ENCODE results near the gene CCDC172.

Gene CCDC172, protein sequence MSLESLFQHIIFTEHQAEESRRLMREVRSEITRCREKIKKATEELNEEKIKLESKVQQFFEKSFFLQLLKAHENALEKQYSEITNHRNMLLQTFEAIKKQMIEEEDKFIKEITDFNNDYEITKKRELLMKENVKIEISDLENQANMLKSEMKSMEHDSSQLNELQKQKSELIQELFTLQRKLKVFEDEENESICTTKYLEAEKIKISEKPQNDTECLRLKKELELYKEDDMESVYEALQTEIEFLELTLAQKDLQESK

DNA sequence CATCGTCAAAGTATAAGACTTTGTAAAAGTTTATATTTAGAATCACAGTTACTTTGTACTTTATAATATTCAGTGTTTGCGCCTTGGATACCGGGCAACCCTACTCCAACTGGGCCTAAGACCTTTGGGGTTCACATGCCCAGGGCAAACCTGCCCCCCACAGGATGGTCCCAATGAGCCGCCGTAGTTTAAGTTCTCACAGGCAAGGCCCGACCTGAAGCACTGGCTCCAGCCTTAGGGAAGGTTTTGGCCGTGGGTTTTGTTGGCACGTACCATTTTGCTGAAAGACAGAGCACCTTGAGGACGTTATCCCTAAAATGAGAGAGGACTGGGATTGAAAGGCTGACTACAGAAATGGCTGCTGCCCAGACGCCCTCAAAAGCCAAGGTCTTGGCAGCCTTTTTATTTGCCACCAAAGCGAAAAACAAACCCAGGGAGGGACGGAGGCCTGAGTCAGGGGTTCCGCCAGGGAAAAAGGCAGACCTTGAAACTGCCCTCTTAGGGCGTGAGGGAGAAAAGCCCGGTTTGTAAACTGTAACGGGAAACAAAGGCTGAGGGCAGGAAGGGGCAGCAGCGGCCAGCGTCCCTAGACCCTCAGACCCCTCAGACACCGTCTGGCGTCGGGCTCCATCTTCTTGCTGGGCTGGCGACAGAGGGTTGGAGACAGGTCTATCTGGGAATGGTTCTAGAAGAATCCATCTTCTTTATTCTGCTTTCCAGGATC is at the start of gene CCDC172:
CCDC172 (plus strand) TSS at position 222 of the 724 bp plus-strand sequence. CDS start 564 bp downstream, outside the sequence.
- DNase-seq: no peak

- DNase-seq: no peak
Measured at GRCh38 chr10:116276981-116277380, 47.3 kb upstream of the CCDC172 start.

DNA sequence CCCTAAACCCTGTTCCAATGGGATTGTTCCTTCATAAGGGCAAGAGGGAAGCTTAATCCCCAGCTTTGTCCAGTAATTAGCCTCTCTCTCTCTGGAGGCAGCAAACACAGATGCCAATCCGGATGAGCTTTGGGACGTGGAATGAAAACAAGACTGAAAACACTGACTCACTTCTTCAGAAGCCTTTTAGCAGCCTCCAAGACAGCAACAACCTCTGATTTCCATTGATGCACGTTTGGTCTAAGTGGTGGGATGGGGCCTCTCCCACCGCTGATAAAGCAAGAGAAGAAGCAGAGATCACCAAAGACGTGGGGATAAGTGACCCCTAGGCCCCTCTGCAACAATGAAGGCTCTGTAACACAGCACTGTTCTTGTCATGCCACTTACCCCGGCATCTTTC is 45.4 kb upstream of the CCDC172 start:
- DNase-seq: no peak

GRCh38 chr10:116281775-116282174 is 42.5 kb upstream of the CCDC172 start:
- DNase-seq: no peak

- DNase-seq: no peak
Measured at GRCh38 chr10:116286626-116287200, 37.5 kb upstream of the CCDC172 start.

DNA sequence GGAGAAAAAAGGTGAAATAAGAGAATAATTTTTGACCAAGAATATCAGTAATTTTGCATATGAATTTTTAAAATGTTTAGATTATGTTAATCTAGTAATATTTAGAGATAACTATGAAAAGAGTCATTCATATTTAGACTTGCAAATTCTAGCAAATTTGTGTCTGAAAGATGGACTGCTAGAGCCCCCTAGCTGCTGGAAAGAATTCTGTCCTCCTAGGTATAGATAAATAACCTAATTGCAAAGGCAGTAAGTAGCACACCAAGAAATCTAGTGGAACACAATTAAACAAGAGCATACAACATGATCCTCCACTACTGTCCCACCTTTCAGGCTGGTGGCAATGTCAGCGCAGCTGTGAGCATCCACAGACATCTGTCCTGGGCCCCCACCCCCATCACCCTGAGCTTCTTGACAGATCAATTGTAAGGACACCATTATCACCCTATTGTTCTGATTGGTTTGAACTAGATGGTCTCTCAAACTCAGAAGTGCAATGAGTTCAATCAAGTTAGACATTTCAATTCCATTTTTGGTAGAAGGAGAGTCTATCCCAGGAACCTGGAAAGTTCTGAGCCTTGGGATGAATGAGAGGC is 36.2 kb upstream of the CCDC172 start:
- DNase-seq: peak; percentile 56

- no peak for DNase-seq
Measured at GRCh38 chr10:116289652-116290051, 34.6 kb upstream of the CCDC172 start.

- peak; percentile 9 for DNase-seq
Measured at GRCh38 chr10:116292493-116292892, 31.8 kb upstream of the CCDC172 start.

DNA sequence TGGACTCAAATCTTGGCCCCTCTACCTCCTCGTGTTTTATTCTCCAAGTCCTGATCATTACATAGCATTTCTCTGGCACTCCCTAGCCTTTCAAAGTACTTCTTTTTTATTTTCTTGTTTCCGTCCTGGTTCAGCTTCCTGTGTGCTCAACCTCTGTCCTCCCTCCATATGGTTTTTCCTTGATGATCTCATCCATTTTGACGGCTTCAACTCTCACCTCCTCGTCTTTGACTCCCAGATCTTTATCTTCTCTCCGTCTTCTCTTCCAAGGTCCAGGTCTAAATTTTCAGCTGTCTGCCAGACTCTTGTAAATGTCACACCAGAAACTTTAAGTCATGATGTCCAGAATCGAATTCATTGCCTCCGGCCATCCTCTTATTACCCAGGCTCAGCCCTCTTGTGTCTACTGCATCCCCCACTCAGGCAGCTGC is 27.9 kb upstream of the CCDC172 start:
- no peak for DNase-seq

DNA sequence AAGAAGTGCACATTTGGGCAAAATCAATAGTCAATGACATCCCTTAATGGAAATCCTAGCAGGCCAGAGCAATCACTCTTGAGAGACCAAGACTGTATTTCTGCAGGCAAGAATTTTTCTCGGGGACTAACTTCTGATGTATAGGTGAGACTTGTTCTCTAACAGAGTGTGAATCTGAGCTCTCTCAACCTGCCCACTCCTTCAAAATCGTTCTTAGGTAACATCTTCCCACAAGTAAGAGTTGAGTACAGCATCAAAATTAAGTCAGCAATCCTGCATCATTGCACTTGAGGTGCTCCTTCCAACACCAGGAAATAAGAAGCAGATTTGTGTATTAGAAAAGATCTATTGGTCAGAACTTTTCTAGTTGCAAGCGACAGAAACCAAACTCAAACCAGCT is 25.7 kb upstream of the CCDC172 start:
- DNase-seq: no peak

DNA sequence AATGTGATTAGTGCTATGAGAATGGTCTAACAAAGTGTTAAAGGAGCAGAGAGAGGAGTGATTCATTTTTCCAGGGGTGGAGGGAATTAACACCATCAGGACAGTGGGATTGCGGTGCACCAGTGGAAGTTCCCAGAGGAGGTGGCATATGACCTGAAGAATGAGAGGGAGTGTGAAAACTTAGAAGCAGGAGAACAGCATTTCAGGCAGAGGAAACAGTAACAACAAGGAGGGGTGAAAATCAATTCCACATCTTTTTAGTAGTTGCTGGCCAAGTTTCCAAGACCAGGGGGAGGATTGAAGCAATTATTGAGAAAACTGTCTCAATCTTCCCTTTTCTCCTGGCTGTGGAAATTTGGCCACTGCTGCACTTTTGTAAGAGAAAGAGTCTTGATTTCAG is 23.7 kb upstream of the CCDC172 start:
- no peak for DNase-seq

DNA sequence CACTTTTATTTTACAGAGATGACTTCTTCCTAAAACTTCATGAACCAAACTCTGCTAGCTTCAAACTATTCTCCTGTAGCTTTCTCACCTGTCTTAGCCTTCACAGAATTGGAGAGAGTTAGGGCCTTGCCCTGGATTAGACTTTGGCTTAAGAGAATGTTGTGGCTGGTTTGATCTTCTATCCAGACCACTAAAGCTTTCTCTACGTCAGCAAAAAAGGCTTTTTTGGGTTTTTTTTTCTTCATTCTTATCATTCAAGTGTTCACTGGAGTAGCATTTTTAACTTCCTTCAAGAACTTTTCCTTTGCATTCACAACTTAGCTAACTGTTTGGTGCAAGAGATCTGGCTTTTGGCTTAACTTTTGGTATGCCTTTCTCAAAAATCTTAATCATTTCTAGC is 19.3 kb upstream of the CCDC172 start:
- DNase-seq: no peak

DNA sequence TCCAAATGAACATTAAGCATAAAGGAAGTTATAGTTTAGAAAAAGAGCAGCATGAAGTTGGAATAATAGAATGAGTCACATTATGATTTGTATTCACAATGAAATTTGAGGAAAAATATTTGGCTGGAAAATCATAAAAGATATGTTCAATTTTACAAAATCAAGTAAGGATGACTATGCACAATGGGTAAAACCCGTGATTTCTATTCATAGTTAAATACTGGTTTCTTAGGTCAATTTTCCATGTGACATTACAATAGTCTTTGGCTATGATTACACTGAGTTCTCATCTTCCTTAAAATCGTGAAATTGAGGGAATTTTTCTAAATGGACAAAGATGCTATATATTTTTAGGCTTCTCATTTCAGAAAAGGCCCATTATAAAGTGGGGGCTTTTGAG is 17.4 kb upstream of the CCDC172 start:
- no peak for DNase-seq

DNA sequence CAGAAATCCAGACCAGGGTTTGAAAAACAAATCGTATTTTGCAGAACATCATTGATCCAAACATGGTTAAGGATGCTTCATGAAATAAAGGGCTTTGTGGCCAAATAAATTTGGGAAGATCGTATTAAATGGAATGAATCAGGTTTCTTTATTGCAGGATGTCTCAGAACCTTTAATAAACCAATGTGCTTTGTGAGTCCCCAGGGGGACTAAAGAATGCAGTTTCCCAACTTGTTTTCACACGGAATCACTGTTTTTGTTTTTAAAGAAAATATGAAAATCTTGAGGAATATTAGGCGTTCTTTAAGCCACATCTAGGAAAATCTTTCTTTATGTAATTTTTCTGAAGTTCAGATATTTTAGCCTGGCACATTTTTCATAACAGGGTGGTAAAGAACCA is 16.8 kb upstream of the CCDC172 start:
- no peak for DNase-seq

DNA sequence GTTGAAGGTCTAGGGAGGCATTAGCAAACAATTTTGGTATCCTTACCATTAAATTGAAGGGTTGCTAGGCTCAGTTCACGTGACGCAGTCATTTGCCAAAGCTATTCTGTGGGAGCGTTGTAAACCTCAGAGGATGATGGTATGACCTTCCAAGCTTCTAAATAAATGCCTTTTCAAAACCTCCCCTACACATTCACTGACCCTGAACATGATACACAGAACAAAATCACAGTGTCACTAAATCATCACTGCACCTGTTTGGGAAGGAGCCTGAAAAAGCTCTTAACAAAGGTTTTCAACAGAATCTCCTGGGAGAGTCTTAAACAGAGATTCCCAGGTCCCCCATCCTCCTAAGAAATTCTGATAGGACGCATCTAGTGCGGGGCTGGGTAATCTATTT is 13.2 kb upstream of the CCDC172 start:
- DNase-seq: no peak

GRCh38 chr10:116311706-116312490 is 12.3 kb upstream of the CCDC172 start:
- no peak for DNase-seq

DNA sequence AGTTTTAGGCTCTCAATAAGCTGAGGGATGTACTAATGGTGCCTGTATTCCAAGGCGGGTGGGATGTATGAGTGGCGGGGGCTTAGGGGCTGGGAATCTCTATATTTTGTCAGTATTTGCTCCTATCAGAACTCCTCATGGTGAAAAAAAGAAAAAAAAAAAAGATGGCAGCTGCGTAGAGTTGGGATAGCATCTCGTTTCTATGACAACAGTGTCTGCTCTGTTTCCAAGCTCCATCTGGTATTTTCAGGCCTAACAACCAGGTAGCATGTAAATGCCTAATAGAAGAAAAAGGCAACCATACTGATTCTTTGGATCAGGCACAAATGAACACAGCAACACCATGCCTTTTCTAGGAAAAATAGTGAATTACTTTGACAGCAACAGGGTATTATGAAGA is 11.7 kb upstream of the CCDC172 start:
- no peak for DNase-seq

DNA sequence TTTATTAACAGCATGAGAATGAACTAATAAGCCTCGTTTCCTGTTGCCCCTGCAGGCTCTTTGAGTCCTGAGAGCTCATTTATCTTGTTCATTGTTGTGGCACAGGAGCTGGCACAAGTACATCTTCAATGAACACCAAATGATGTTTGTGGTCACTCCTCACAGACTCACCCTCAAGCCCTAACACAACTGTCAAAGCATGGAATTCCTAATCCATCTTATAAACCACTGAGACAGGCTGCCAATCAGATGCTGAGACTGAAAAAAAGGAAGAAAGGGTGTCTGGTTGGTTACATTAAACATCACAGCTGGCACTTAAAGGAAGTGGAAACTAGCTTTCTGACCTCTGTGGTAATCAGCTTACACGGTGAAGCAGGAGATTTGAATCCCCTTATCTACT is 7.7 kb upstream of the CCDC172 start:
- peak; percentile 20 for DNase-seq

DNA sequence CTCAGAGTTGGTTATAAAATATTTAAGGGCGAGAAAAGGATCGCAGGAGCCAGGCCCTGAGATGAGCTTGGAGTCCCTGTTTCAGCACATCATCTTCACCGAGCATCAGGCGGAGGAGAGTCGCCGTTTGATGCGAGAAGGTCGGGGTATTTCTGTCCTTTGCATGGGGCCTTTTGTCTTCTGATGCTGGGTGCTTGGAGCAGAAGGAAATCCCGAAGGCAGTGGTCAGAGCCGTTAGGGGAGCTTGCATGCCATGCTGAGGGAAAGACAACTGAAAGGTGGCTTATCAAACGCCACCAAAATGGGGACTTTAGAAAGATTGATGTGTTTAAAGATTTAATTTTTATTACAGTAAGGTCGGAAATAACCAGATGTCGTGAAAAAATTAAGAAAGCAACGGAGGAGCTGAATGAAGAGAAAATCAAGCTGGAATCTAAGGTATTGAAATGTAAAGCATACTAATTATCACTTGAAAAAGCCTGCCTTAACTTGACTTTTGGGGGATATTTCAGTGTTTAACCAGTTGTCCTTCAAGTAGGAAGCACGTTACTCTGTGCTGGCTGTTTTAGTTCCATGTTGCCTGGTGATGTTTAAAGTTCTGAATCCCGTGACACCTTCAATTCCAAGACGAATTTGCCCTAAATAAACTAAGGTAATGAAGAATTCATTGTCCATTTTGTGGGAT is 845 bp downstream of the CCDC172 start:
- DNase-seq: no peak

GRCh38 chr10:116325987-116326386 is 1.7 kb downstream of the CCDC172 start:
- DNase-seq: no peak

- no peak for DNase-seq
Measured at GRCh38 chr10:116329153-116329552, 4.9 kb downstream of the CCDC172 start.

DNA sequence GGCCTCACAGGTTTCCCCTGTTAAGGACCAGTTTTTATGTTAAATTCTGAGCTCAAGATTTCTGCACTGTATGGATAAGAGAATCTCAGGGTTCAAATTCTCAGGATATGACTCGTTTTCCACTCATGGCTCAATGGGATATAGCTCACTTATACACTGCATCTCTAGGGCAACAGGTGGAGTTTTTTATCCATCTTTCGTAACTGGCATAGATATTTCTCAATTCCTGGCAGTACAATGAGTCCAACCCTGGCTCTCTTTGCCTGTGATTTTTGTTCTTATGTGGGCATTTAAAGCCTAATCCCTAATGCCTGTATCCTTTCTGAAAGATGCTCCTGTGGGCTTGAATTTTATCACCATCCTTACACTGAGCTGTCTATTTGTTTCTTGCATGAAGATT is 7.6 kb downstream of the CCDC172 start:
- DNase-seq: no peak

Data from OCI-M1 (cell line).